Measurements from ENCODE around the gene RAB6D. TPM values are rescaled to one million over a fixed set of nuclear protein-coding genes. Genes with fewer than 3 reads are reported as not detected.
"Not testable (repeated sequence)": the region's sequence is repeated elsewhere in the genome, so short reads cannot be mapped to it uniquely, and the experiment has no call there.

The RAB6D gene
- total RNA-seq, 4 donors from 2014 or later = 0.17 TPM; not detected in 3

- DNase-seq (ENCODE audit: low spot score in 2 of 2) = no peak
- no peak overlapping the region for H3K27ac ChIP-seq
- 79% methylated on average over 6 of the region's 6 CpGs for WGBS
Measured at GRCh38 chr2:131322209-131322608, 41.8 kb downstream of the RAB6D start.

GRCh38 chr2:131321344-131321743 lies 42.6 kb downstream of the RAB6D start:
- H3K36me3 ChIP-seq = not testable (repeated sequence)
- 87% methylated on average over 1 of the region's 1 CpG for WGBS

More at GRCh38 chr2:131322209-131322608, 41.8 kb downstream of the RAB6D start:
- TF ChIP-seq CTCF (IDR thresholded peaks at IDR 0.05) (no peak), POLR2AphosphoS5 (IDR thresholded peaks at IDR 0.05) (no peak), POLR2A (IDR thresholded peaks at IDR 0.05) (no peak), EP300 (IDR thresholded peaks at IDR 0.05) (no peak)
- Histone ChIP-seq H3K9me3 (no peaks in the 10 kb centered on the region), H3K4me3 (no peak overlapping the region), H3K27me3 (no peaks in the 10 kb centered on the region), H3K36me3 (no peaks in the 10 kb centered on the region), H3K4me1 (no peaks in the 10 kb centered on the region)

GRCh38 chr2:131311001-131311400 lies 53.0 kb downstream of the RAB6D start:
- not testable (repeated sequence) for H3K36me3 ChIP-seq; H3K9me3 ChIP-seq; H3K27me3 ChIP-seq; H3K27ac ChIP-seq; H3K4me1 ChIP-seq; H3K4me3 ChIP-seq; DNase-seq (ENCODE audit: low spot score in 2 of 2)
- WGBS = 79% methylated on average over 2 of the region's 2 CpGs

More at GRCh38 chr2:131321344-131321743, 42.6 kb downstream of the RAB6D start:
- H3K4me1 ChIP-seq; H3K27me3 ChIP-seq; H3K9me3 ChIP-seq; DNase-seq (ENCODE audit: low spot score in 2 of 2); H3K4me3 ChIP-seq; H3K27ac ChIP-seq: not testable (repeated sequence)

Other genes with a start within 250 kb of the RAB6D start
- not detected for gene POTEE, start 154.6 kb downstream of the RAB6D start, total RNA-seq
- gene TUBA3D, start 112.0 kb upstream of the RAB6D start, total RNA-seq = not detected
- gene MZT2A, start 128.2 kb upstream of the RAB6D start, total RNA-seq = 10 to 100 TPM; 29.9 to 78.5 (median 46.7) TPM
- 10 to 100 TPM in 2 of 4 donors, 1 to 10 TPM in 2; 3.9 to 11.2 (median 8.3) TPM for gene CCDC74A, start 163.7 kb upstream of the RAB6D start, total RNA-seq